Effector memory CD8-positive, alpha-beta T cell (primary cell): Measurements from ENCODE around the gene LRWD1.

Source experiments
- ATAC-seq: fragments of 150-1000 bp; cut with Tn5 transposase; replicated peaks from 2 replicates; pipeline ENCODE4 v1.10.0; 2021; ENCODE audit warnings: mild to moderate bottlenecking, moderate library complexity
- DNase-seq, 3 experiments: peaks; one replicate each; pipeline ENCODE4 v3.0.0; 2021
- H3K27ac Mint-ChIP-seq, 2 donors: one replicate each; pipeline ENCODE4 v1.8.0; 2022; ENCODE audit warnings: mild to moderate bottlenecking in 2 of 2, mixed read lengths in 2 of 2, moderate library complexity in 2 of 2
- H3K27me3 Mint-ChIP-seq, 2 donors: one replicate each; pipeline ENCODE4 v1.8.0; 2022; ENCODE audit warnings: mixed read lengths in 2 of 2
- H3K36me3 Mint-ChIP-seq: one replicate; pipeline ENCODE4 v1.8.0; 2022; ENCODE audit warnings: mild to moderate bottlenecking, moderate library complexity, mixed read lengths; ENCODE audit not compliant: insufficient read depth
- H3K4me1 Mint-ChIP-seq, 2 donors: one replicate each; pipeline ENCODE4 v1.8.0; 2022; ENCODE audit warnings: low read depth in 2 of 2, mixed read lengths in 2 of 2
- H3K4me3 Mint-ChIP-seq, 2 donors: one replicate each; pipeline ENCODE4 v1.8.0; 2022; ENCODE audit warnings: mild to moderate bottlenecking in 2 of 2, mixed read lengths in 2 of 2, moderate library complexity in 2 of 2
- H3K9me3 Mint-ChIP-seq, 2 donors: one replicate each; pipeline ENCODE4 v1.8.0; 2022; ENCODE audit warnings: mixed read lengths in 2 of 2
- total RNA-seq, 9 experiments: gene quantifications; one replicate each; lab custom pipeline; 2026; lab: John Stamatoyannopoulos, UW

The LRWD1 gene
- 20.2 to 40.2 (median 27.5) reads per million in 9 experiments for total RNA-seq

- Mint-ChIP-seq H3K9me3 (no peaks in the 10 kb centered on the region), H3K27ac (peak within 1 kb of the TSS; percentile 56 to 91), H3K4me3 (peak within 1 kb of the TSS; percentile 87 to 88), H3K27me3 (no peaks in the 10 kb centered on the region), H3K36me3 (peaks cover 18% of the 10 kb centered on the region), H3K4me1 (peaks cover 27 to 32% of the 10 kb centered on the region in 2 donors)
- ATAC-seq: peak; percentile 97
- peak; percentile 91 to 93 (median 91) for DNase-seq
Observed at GRCh38 chr7:102464577-102465280, at the start of gene LRWD1, which contains the start of gene ALKBH4. Gene LRWD1, plus strand, starts transcription at chr7:102464984. Its CDS starts 97 bp downstream, at chr7:102465081. Gene ALKBH4, minus strand, starts transcription at chr7:102464863. Its CDS starts 27 bp downstream, at chr7:102464836.

GRCh38 chr7:102415685-102416225 is 49.0 kb upstream of the LRWD1 start:
- ATAC-seq (peak; percentile 82), DNase-seq (peak; percentile 59 to 68 (median 65))
- Mint-ChIP-seq H3K27ac (peak overlapping the region; percentile 83 to 98), H3K4me1 (peaks cover 39 to 49% of the 10 kb centered on the region in 2 donors), H3K4me3 (peak overlapping the region; percentile 78 to 89), H3K9me3 (no peaks in the 10 kb centered on the region), H3K36me3 (peaks cover 32% of the 10 kb centered on the region), H3K27me3 (no peaks in the 10 kb centered on the region)

DNA sequence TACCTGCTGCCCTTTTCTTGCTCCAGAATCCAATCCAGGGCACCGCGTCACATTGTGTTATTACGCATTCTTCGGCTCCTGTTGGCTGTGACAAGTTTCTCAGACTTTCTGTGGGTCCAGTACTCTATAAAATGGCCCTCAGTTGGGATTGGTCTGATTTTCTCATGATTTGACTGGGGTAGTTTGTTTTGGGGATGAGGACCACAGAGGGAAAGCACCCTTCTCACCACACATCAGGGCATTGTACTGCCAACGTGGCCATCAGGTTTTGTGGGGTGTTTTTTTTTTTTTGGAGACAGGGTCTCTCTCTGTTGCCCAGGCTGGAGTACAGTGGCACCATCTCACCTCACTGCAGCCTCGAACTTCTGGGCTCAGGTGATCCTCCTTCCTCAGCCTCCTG is 48.4 kb upstream of the LRWD1 start:
- Mint-ChIP-seq H3K27me3 (no peaks in the 10 kb centered on the region), H3K27ac (peak overlapping the region; percentile 83 to 98), H3K9me3 (no peaks in the 10 kb centered on the region), H3K4me1 (peaks cover 41 to 53% of the 10 kb centered on the region in 2 donors), H3K4me3 (peak overlapping the region; percentile 78 to 89), H3K36me3 (peaks cover 28% of the 10 kb centered on the region)
- peak; percentile 17 for ATAC-seq
- no peak for DNase-seq

DNA sequence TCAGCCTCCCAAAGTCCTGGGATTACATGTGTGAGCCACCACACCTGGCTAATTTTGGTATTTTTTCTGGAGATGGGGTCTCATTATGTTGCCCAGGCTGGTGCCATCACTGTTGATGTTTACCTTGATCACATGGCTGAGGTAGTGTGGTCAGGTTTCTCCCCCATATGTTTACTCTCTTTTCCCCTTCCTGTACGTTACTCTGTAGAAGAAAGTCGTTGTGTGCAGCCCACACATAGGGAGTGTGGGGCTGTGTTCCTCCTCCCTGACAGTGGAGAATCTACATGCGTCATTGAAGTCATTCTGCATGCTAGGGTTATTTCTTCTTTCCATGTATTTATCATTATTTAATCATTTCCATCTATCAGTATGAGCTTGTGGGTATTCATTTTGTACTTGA is 47.7 kb upstream of the LRWD1 start:
- no peaks in the 10 kb centered on the region for H3K27me3 Mint-ChIP-seq
- H3K27ac Mint-ChIP-seq: peak overlapping the region; percentile 83 to 98
- no peaks in the 10 kb centered on the region for H3K9me3 Mint-ChIP-seq
- H3K4me1 Mint-ChIP-seq: peaks cover 41 to 53% of the 10 kb centered on the region in 2 donors
- ATAC-seq: peak; percentile 62
- peak overlapping the region; percentile 78 to 89 for H3K4me3 Mint-ChIP-seq
- H3K36me3 Mint-ChIP-seq: peaks cover 26% of the 10 kb centered on the region
- DNase-seq: peak in 1 of 3 experiments; percentile 12

DNA sequence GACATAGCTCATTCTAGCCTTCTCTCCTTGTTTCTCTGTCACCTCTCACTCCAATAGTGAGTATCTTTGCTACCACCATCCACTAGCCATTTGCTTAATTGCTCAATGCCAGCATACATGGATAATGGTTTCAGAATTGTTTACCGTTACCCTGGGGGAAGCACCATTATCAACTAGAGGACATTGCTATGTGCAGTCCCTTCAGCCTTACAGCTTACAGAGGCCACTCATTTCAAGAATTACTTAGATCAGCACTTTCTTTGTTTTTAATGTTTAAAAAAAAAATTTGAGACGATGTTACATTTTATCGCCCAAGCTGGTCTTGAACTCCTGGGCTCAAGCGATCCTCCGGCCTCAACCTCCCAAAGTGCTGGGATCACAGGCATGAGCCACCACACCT is 46.2 kb upstream of the LRWD1 start:
- Mint-ChIP-seq H3K36me3 (peaks cover 26% of the 10 kb centered on the region), H3K27ac (peak overlapping the region; percentile 83 to 98), H3K9me3 (no peaks in the 10 kb centered on the region), H3K4me1 (peaks cover 41 to 53% of the 10 kb centered on the region in 2 donors), H3K27me3 (no peaks in the 10 kb centered on the region), H3K4me3 (peak overlapping the region; percentile 42 to 89)
- ATAC-seq (no peak), DNase-seq (no peak)

DNA sequence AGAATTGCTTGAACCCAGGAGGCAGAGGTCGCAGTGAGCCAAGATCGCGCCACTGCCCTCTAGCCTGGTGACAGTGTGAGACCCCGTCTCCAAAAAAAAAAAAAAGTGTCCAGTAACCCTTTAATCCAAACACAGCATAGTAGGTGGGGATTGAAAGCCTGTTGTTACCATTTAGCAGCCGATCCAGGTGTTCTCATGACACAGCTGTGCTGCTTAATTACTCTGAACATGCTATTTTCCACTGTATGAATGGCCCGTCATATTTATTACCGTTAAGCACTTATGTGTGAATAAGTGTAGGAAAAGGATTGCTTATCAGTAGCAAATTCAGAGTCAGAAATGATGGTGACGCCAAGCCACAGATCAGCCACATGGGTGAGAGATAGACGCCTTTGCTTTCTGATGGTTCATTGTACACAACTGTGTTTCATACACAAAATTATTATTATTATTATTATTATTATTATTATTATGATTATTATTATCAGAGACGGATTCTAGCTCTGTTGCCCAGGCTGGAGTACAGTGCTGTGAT is 43.0 kb upstream of the LRWD1 start:
- no peak overlapping the region for H3K27ac Mint-ChIP-seq
- ATAC-seq: no peak
- no peaks in the 10 kb centered on the region for H3K27me3 Mint-ChIP-seq

DNA sequence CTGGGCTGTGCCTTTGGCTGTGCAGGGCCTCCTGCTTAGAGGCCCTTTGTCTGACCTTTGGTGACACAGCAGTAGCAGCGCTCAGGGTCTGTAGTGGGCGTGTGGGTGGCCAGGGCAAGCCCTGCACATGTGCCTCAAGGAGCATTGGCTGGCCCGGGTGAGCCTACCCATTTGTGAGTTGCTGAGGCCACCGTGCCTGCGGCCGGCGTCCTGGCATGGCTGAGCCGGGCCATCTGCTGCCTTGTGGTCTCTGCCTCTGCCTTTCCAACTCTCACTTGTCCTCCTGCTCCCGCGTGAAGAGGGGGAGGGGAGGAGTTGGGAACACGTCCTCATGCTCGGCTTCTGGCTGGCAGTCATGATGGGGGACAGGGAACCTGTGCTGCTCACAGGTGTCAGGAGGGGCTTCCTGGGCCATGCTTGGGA is 40.6 kb upstream of the LRWD1 start:
- H3K27ac Mint-ChIP-seq: peak overlapping the region; percentile 100
- H3K36me3 Mint-ChIP-seq: peaks cover 51% of the 10 kb centered on the region
- no peak for DNase-seq
- no peak for ATAC-seq
- no peaks in the 10 kb centered on the region for H3K27me3 Mint-ChIP-seq
- no peaks in the 10 kb centered on the region for H3K9me3 Mint-ChIP-seq
- peak overlapping the region; percentile 28 to 92 for H3K4me3 Mint-ChIP-seq
- peaks cover 40 to 55% of the 10 kb centered on the region in 2 donors for H3K4me1 Mint-ChIP-seq

More for the DNA sequence above, 43.0 kb upstream of the LRWD1 start:
- DNase-seq: no peak
- Mint-ChIP-seq H3K9me3 (no peaks in the 10 kb centered on the region), H3K4me1 (peaks cover 48 to 67% of the 10 kb centered on the region in 2 donors), H3K36me3 (peaks cover 46% of the 10 kb centered on the region), H3K4me3 (no peak overlapping the region)

- peak overlapping the region; percentile 85 to 92 for H3K4me3 Mint-ChIP-seq
- DNase-seq: no peak
- peak overlapping the region; percentile 100 for H3K27ac Mint-ChIP-seq
- H3K27me3 Mint-ChIP-seq: no peaks in the 10 kb centered on the region
- no peaks in the 10 kb centered on the region for H3K9me3 Mint-ChIP-seq
- peaks cover 48% of the 10 kb centered on the region for H3K36me3 Mint-ChIP-seq
- H3K4me1 Mint-ChIP-seq: peaks cover 46 to 57% of the 10 kb centered on the region in 2 donors
- no peak for ATAC-seq
Observed at GRCh38 chr7:102424787-102425218, 40.0 kb upstream of the LRWD1 start.

DNA sequence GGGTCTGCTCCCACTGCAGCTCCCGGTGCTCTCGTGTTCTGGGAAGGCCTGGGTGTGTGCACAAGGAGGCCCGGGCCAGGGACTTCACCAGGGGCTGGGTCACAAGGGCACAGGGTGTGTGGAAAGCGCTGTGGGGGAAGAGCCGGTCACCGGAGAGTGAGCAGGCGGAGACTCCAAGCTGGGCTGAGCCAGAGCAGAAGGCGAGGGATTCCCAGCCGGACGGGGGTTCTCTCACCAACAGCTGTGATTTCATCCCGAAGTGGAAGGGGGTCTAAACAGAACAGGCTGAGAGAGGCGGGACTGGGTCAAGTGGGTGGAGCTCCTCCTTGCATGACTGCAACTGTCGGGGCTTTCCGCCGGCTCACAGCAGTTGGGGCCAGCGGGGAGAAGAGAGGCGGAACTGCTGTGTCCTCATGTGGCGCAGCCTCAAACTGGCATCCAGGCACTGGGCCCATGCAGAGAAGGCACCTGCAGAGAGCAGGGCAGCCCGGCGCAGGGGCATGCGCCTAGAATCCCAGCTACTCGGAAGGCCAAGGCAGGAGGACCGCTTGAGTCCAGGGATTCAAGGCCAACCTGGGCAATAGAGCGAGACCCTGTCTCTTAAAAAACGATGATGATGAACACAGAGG is 39.0 kb upstream of the LRWD1 start:
- Mint-ChIP-seq H3K27ac (peak overlapping the region; percentile 100), H3K9me3 (no peaks in the 10 kb centered on the region), H3K4me3 (peak overlapping the region; percentile 85 to 92), H3K36me3 (peaks cover 45% of the 10 kb centered on the region), H3K27me3 (no peaks in the 10 kb centered on the region), H3K4me1 (peaks cover 47 to 54% of the 10 kb centered on the region in 2 donors)
- ATAC-seq (peak; percentile 87), DNase-seq (peak; percentile 81 to 86 (median 82))

DNA sequence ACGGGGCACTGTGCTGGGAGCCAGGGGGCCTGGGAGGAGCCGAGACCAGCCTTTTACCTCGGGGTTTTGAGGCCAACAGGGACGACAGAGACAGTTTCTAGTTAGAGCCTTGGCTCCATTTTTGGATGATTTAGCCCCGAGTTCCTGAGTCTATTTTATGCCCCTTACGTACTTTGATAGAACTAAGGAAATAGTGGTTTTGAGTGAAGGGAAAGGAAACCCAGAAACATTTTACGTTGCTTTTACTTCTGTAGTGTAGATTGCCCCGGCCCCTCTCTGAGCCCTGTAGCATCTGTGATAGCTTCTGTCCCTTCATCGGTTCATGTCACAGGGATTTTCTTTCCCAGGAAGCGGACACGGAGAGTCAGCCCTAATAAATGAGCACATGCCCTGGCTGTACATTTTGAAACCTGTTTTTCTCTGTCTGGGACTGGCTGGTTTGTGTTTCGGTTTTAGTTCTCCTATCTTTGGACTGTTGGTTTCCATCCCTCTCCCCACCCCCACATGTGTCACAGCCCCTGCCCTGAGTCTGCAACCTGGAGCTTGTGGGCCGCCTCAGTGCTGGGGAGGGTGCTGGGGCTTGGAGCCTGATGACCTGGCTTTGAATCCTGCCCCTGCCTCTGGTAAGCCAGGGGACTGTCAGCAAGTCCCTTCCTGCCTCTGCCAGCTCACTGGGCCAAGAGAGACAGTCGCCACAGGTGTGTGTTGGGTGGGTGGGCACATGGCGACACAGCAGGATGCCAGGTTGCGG is 38.3 kb upstream of the LRWD1 start:
- peak overlapping the region; percentile 100 for H3K27ac Mint-ChIP-seq
- H3K36me3 Mint-ChIP-seq: peaks cover 43% of the 10 kb centered on the region
- H3K4me1 Mint-ChIP-seq: peaks cover 46 to 51% of the 10 kb centered on the region in 2 donors
- H3K4me3 Mint-ChIP-seq: peak overlapping the region; percentile 85 to 92
- peak; percentile 42 to 62 (median 49) for DNase-seq
- no peaks in the 10 kb centered on the region for H3K27me3 Mint-ChIP-seq
- peak; percentile 71 for ATAC-seq
- no peaks in the 10 kb centered on the region for H3K9me3 Mint-ChIP-seq

GRCh38 chr7:102427019-102427405 is 37.8 kb upstream of the LRWD1 start:
- Mint-ChIP-seq H3K4me1 (peaks cover 51 to 57% of the 10 kb centered on the region in 2 donors), H3K9me3 (no peaks in the 10 kb centered on the region), H3K36me3 (peaks cover 45% of the 10 kb centered on the region), H3K4me3 (peak overlapping the region; percentile 85 to 92), H3K27ac (peak overlapping the region; percentile 100), H3K27me3 (no peaks in the 10 kb centered on the region)
- DNase-seq (no peak), ATAC-seq (no peak)

GRCh38 chr7:102429141-102429899 is 35.5 kb upstream of the LRWD1 start:
- no peak for DNase-seq
- Mint-ChIP-seq H3K36me3 (peaks cover 60% of the 10 kb centered on the region), H3K9me3 (no peaks in the 10 kb centered on the region), H3K4me1 (peaks cover 50 to 56% of the 10 kb centered on the region in 2 donors), H3K27me3 (no peaks in the 10 kb centered on the region), H3K4me3 (peak overlapping the region in 1 of 2 donors; percentile 32), H3K27ac (peak overlapping the region; percentile 100)
- no peak for ATAC-seq
